Measurements from ENCODE around the gene CEACAM21. TPM values are rescaled to one million over a fixed set of nuclear protein-coding genes. Genes with fewer than 3 reads are reported as not detected.

CEACAM21 gene
- total RNA-seq, 1 experiment from 2014 or later: not detected

GRCh38 chr19:41564515-41565378, 11.2 kb upstream of the CEACAM21 start:
- Mint-ChIP-seq H3K4me3 (peak overlapping the region in 1 of 2 experiments; percentile 60; a peak in 2 of 5 replicates), H3K27me3 (ENCODE audit: low read depth) (peaks cover 3% of the 10 kb centered on the region), H3K27ac (no peak overlapping the region), H3K9me3 (peaks cover 41 to 73% of the 10 kb centered on the region in 2 experiments), H3K4me1 (no peaks in the 10 kb centered on the region), H3K36me3 (ENCODE audit: insufficient read depth in 1 of 3, low read depth in 3 of 3) (peaks cover 0 to 3% (median 0%) of the 10 kb centered on the region in 3 experiments; a peak in 3 of 7 replicates)
- H3K79me2 ChIP-seq (ENCODE audit: insufficient read depth, low read length): no peaks in the 10 kb centered on the region
- H2BK5ac ChIP-seq (ENCODE audit: insufficient read length, low read length): no peak overlapping the region
- H3K9ac ChIP-seq (ENCODE audit: extremely low read depth, insufficient read length, low read length): no peak overlapping the region
- H3K23me2 ChIP-seq (ENCODE audit: insufficient read length, low read depth, low read length, poor library complexity, severe bottlenecking): peaks cover 3% of the 10 kb centered on the region
- no peaks in the 10 kb centered on the region for H3K79me1 ChIP-seq (ENCODE audit: insufficient read depth, low read depth, low read length, poor library complexity, severe bottlenecking)
- H3K4ac ChIP-seq (ENCODE audit: low read depth, low read length): no peak overlapping the region
- H2BK20ac ChIP-seq (ENCODE audit: low read depth, low read length, poor library complexity, severe bottlenecking): no peak overlapping the region
- TF ChIP-seq, protein P1, sequence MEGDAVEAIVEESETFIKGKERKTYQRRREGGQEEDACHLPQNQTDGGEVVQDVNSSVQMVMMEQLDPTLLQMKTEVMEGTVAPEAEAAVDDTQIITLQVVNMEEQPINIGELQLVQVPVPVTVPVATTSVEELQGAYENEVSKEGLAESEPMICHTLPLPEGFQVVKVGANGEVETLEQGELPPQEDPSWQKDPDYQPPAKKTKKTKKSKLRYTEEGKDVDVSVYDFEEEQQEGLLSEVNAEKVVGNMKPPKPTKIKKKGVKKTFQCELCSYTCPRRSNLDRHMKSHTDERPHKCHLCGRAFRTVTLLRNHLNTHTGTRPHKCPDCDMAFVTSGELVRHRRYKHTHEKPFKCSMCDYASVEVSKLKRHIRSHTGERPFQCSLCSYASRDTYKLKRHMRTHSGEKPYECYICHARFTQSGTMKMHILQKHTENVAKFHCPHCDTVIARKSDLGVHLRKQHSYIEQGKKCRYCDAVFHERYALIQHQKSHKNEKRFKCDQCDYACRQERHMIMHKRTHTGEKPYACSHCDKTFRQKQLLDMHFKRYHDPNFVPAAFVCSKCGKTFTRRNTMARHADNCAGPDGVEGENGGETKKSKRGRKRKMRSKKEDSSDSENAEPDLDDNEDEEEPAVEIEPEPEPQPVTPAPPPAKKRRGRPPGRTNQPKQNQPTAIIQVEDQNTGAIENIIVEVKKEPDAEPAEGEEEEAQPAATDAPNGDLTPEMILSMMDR (conservative IDR thresholded peaks at IDR 0.05): no peak
- no peak overlapping the region for H3K23ac ChIP-seq (ENCODE audit: insufficient read length, low read depth, low read length)
- H3K14ac ChIP-seq (ENCODE audit: insufficient read depth, low read length): no peak overlapping the region
- no peaks in the 10 kb centered on the region for H3K4me1 ChIP-seq (ENCODE audit: insufficient read depth, low read length)
- peak; percentile 55 for DNase-seq
- H3K27me3 ChIP-seq (ENCODE audit: insufficient read depth, low read length): peaks cover 21% of the 10 kb centered on the region; the same call in 1 of the 2 replicates
- no peak overlapping the region for H2AK5ac ChIP-seq (ENCODE audit: insufficient read length, low read length)
- H4K20me1 ChIP-seq (ENCODE audit: control insufficient read depth, insufficient read depth, insufficient read length): no peaks in the 10 kb centered on the region
- WGBS (ENCODE audit: extremely low coverage, insufficient read length, low lambda C conversion rate): no CpG with 5 or more reads among the region's 59 CpGs
- no peaks in the 10 kb centered on the region for H3K9me3 ChIP-seq (ENCODE audit: control insufficient read depth, low read depth, low read length)
- no peak overlapping the region for H2AFZ ChIP-seq (ENCODE audit: low read length)
- H2BK12ac ChIP-seq (ENCODE audit: insufficient read length, low read depth, low read length): no peak overlapping the region
- no peak overlapping the region for H2BK120ac ChIP-seq (ENCODE audit: low read depth, low read length, poor library complexity, severe bottlenecking)
- no peak overlapping the region for H4K8ac ChIP-seq (replicated peaks; ENCODE audit: insufficient read length, low read depth, low read length)
- H3K18ac ChIP-seq (ENCODE audit: insufficient read length, low read depth, low read length): no peak overlapping the region
- no peak overlapping the region for H3K56ac ChIP-seq (ENCODE audit: insufficient read length, low read depth, low read length)
- H4K5ac ChIP-seq (ENCODE audit: insufficient read length, low read depth, low read length): no peak overlapping the region
- no peak overlapping the region for H2BK15ac ChIP-seq (ENCODE audit: low read depth, low read length)
- no peak overlapping the region for H3T11ph ChIP-seq (ENCODE audit: low read length)
- no peak overlapping the region for H3K27ac ChIP-seq (ENCODE audit: insufficient read length, low read depth, low read length)
- H4K91ac ChIP-seq (ENCODE audit: insufficient read length, low read depth, low read length): no peak overlapping the region
- peak overlapping the region; percentile 15 for H3K4me2 ChIP-seq (ENCODE audit: insufficient read depth, insufficient read length, low read length)
